Right atrium auricular region (tissue), 2 donors: ENCODE measurements around the gene RNF144A. TPM values are rescaled to one million over a fixed set of nuclear protein-coding genes. Genes with fewer than 3 reads are reported as not detected.

Experiments used
- DNase-seq: peaks from one replicate; pipeline ENCODE4 v3.0.0-alpha.2; 2019; ENCODE audit warnings: low spot score
- H3K27ac ChIP-seq, 2 donors: fragments of 200-600 bp; sonication (generic); 1 replicate in 1 of 2; 2 replicates in 1 of 2; pipeline ENCODE4 v1.5.1; 2016 to 2019
- H3K27me3 ChIP-seq, 2 donors: fragments of 200-600 bp; sonication (generic); one replicate each; pipeline versions ENCODE4 v1.5.1 to v1.6.0; 2017 to 2019
- H3K36me3 ChIP-seq: fragments of 200-600 bp; sonication (generic); one replicate; pipeline ENCODE4 v1.5.1; 2016
- H3K4me1 ChIP-seq, 2 donors: fragments of 200-600 bp; sonication (generic); one replicate each; pipeline versions ENCODE4 v1.5.1 to v1.6.0; 2017 to 2019
- H3K4me3 ChIP-seq, 2 donors: fragments of 200-600 bp; sonication (generic); 1 replicate in 1 of 2; 2 replicates in 1 of 2; pipeline ENCODE4 v1.5.1; 2017 to 2019; ENCODE audit warnings: mild to moderate bottlenecking in 1 of 2, moderate library complexity in 1 of 2
- H3K9me3 ChIP-seq, 2 donors: fragments of 200-600 bp; sonication (generic); one replicate each; pipeline ENCODE4 v1.5.1; 2019
- total RNA-seq, 2 donors: library from RNA; depleted of rRNA; stranded (reverse); fragments of >200 nt; gene quantifications; one replicate each; pipeline ENCODE4 v1.1.0, GENCODE V29; 2016
- TF ChIP-seq, protein P1 (sequence below), 2 donors: fragments of 200-600 bp; sonication (generic); IDR thresholded peaks; one replicate each; pipeline ENCODE4 v1.5.1; 2019; ENCODE audit warnings: antibody characterized with exemption in 2 of 2

The RNF144A gene
- total RNA-seq, 2 donors from 2014 or later = 8.2 to 12.6 TPM

DNA sequence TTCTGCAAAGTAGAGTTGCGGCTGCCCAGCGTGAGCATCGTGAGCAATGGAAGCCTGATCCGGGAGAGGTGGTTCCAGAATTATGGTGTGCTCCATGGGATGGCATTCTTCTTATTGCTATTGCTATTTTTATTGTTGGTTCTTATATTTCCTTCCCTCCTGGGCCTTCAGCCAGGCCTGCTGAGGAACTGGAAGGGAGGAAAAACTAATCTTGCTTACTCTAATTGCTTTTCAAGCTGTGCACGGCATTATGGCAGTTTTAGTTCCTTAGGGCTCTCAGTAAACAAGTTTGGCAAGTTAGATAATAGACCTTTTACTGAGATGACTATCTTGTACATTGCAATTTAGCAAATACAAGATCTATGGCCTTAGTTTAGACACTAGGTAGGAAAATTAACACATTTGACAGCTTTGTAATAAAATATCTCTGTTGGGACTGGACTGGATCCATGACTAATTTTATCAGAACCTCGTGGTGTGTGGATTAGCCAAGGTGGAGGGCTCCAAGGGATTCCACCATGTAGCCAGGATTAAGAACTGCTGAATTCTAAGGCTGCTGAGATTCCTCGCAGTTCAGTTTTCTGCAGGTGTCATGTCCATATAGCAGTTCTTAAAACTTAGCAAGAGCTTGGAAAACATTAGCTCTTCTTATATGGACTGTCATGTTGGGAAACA lies 33.6 kb upstream of the RNF144A start:
- no peaks in the 10 kb centered on the region for H3K27me3 ChIP-seq
- H3K4me1 ChIP-seq = peaks cover 0 to 20% of the 10 kb centered on the region in 2 donors
- no peak overlapping the region for H3K27ac ChIP-seq

DNA sequence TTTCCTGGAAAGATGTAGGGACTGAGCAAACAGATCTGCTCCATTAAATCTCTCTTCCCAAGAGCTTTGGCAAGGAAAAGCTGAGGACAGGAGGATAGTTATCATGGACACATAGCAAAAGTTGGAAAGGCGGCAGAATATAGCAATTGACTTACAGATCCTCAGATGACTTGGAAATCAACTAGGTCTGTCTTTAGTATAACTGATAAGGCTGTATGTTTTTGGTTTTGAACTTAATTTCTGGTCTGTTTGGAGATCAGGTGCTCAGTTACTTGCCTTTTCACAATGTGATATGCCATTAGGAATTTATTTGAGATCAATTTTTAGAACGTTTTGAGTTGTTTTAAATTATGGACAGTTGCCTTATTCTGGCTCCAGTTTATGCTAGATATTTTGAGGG lies 31.7 kb upstream of the RNF144A start:
- TF ChIP-seq, protein P1, sequence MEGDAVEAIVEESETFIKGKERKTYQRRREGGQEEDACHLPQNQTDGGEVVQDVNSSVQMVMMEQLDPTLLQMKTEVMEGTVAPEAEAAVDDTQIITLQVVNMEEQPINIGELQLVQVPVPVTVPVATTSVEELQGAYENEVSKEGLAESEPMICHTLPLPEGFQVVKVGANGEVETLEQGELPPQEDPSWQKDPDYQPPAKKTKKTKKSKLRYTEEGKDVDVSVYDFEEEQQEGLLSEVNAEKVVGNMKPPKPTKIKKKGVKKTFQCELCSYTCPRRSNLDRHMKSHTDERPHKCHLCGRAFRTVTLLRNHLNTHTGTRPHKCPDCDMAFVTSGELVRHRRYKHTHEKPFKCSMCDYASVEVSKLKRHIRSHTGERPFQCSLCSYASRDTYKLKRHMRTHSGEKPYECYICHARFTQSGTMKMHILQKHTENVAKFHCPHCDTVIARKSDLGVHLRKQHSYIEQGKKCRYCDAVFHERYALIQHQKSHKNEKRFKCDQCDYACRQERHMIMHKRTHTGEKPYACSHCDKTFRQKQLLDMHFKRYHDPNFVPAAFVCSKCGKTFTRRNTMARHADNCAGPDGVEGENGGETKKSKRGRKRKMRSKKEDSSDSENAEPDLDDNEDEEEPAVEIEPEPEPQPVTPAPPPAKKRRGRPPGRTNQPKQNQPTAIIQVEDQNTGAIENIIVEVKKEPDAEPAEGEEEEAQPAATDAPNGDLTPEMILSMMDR (IDR thresholded peaks at IDR 0.05) = no peak
- H3K4me3 ChIP-seq = no peak overlapping the region
- peaks cover 0 to 11% of the 10 kb centered on the region in 2 donors for H3K4me1 ChIP-seq
- H3K9me3 ChIP-seq = no peaks in the 10 kb centered on the region
- H3K27me3 ChIP-seq = no peaks in the 10 kb centered on the region
- no peaks in the 10 kb centered on the region for H3K36me3 ChIP-seq
- no peak for DNase-seq
- no peak overlapping the region for H3K27ac ChIP-seq

More for the DNA sequence above, 33.6 kb upstream of the RNF144A start:
- no peak for DNase-seq
- no peaks in the 10 kb centered on the region for H3K36me3 ChIP-seq
- TF ChIP-seq, protein P1 (IDR thresholded peaks at IDR 0.05) = no peak
- no peaks in the 10 kb centered on the region for H3K9me3 ChIP-seq
- H3K4me3 ChIP-seq = no peak overlapping the region

DNA sequence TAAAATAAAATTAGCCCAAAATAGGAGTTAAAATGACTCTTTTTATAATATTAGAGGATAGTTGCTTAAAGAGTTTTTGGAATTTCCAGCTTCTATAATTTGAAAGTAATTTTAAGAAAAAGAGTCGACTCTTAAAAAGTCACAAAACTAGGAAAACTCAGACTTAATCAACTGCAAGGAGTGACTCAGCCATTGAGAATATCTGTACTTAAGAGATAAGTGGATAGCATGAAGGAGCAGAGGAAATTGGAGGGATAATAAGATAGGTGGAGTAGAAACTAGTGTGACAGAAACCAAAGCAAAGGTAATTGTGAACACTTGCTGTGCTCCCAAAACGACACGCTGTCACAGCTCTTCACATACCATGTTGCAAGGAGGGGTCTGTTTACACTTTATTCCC lies 31.2 kb upstream of the RNF144A start:
- Histone ChIP-seq H3K36me3 (no peaks in the 10 kb centered on the region), H3K4me1 (peaks cover 0 to 11% of the 10 kb centered on the region in 2 donors)

DNA sequence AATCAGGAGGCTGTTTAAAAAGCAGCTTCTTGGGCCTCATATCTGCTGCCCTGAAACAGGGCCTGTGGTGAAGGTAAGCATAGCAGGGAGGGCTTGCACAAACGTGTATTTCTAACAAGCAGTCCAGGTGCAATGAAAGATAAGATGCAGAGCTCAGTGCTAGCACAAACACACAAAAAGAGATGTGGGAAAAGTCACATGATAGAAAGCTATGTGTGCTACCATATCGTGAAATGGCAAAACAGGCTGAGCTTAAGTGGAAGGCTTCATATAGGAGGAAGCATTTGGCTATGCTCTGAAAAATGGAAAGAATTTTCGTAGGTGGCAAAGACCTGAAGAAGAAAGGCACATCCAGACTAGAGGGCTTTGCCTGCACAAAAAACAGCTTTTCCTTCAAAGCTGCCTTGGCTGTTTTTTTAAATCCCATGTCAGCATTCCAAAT lies 29.4 kb upstream of the RNF144A start:
- peaks cover 0 to 11% of the 10 kb centered on the region in 2 donors for H3K4me1 ChIP-seq
- H3K9me3 ChIP-seq = no peaks in the 10 kb centered on the region
- DNase-seq = no peak
- no peaks in the 10 kb centered on the region for H3K36me3 ChIP-seq
- no peak overlapping the region for H3K4me3 ChIP-seq
- H3K27me3 ChIP-seq = no peaks in the 10 kb centered on the region
- no peak overlapping the region for H3K27ac ChIP-seq
- TF ChIP-seq, protein P1 (IDR thresholded peaks at IDR 0.05) = no peak

More for the DNA sequence above, 31.2 kb upstream of the RNF144A start:
- no peak for DNase-seq
- Histone ChIP-seq H3K9me3 (no peaks in the 10 kb centered on the region), H3K27ac (no peak overlapping the region), H3K4me3 (no peak overlapping the region), H3K27me3 (no peaks in the 10 kb centered on the region)
- TF ChIP-seq, protein P1 (IDR thresholded peaks at IDR 0.05) = no peak

DNA sequence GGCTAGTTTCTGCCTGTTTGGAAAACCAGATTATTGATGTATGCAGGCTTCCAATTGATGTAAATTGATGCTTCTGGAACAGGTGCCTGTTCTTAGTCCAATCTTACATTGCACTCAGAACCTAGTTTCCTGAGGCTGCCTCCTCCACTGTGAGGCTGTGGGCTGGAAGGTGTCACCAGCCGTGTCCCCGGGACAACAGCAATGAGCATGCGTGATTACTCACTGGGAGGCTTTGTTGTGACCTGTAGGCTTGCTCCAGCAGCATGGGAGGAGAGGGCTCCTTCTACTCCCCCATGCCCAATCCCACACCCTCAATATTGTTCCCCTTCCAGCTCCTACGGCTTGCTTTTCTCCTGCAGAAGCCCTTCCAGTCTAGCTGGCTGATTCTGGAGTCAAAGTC lies 28.5 kb upstream of the RNF144A start:
- DNase-seq = no peak
- Histone ChIP-seq H3K27me3 (no peaks in the 10 kb centered on the region), H3K9me3 (no peaks in the 10 kb centered on the region), H3K27ac (no peak overlapping the region), H3K36me3 (no peaks in the 10 kb centered on the region), H3K4me1 (peaks cover 0 to 5% of the 10 kb centered on the region in 2 donors), H3K4me3 (no peak overlapping the region)
- TF ChIP-seq, protein P1 (IDR thresholded peaks at IDR 0.05) = no peak
